PFSK-1 (cell line): ENCODE data around the gene ACTN4.

Experiments
- POLR2AphosphoS5 ChIP-seq: IDR thresholded peaks from 2 replicates; pipeline ENCODE4 v1.6.1; 2012; ENCODE audit warnings: low read depth, mild to moderate bottlenecking, control low read depth, low read length, moderate library complexity
- SIN3A ChIP-seq: IDR thresholded peaks from 2 replicates; pipeline ENCODE4 v1.6.1; 2012; ENCODE audit warnings: mild to moderate bottlenecking, low read length, moderate library complexity, borderline replicate concordance; ENCODE audit not compliant: insufficient read depth

DNA sequence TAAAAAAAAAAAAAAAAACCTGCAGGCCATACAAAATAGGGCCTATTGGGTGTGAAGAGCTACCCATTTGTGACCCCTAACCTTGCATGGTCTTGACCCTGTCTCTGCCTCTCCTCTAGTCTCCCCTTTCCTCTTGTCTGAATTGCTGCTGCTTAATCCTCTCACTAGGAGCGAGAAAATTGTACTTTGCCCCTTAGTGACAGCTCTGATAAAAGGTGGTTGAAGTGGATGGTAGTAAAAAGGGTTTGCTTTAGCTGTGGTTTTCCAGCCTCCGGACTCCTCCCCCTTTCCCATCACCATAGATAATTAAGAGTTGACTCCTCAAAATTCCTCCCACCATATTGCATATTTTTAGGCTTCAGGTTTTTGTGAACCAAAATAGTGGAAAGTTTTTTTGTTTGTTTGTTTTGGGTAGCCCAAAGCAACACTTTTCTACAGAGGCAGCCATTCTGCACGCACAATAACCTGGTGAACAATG lies 23.5 kb downstream of the ACTN4 start:
- no peak for TF ChIP-seq POLR2AphosphoS5
- TF ChIP-seq SIN3A, result no peak
